Liver (tissue), 3 donors: Measurements from ENCODE around the gene SEMA5A.

ENCODE experiments used
- CTCF ChIP-seq: fragments of 150-350 bp; IDR thresholded peaks from 2 replicates; pipeline ENCODE4 v1.5.1; 2017; ENCODE audit warnings: improper control_type of control experiment, low read depth, low read length; ENCODE audit not compliant: missing input control
- FOXA1 ChIP-seq: IDR thresholded peaks from 2 replicates; pipeline ENCODE4 v1.6.1; 2016; ENCODE audit warnings: antibody characterized with exemption
- MAX ChIP-seq: IDR thresholded peaks from 2 replicates; pipeline ENCODE4 v1.6.1; 2016; ENCODE audit warnings: antibody characterized with exemption
- NR2F2 ChIP-seq: IDR thresholded peaks from 2 replicates; pipeline ENCODE4 v1.6.1; 2016; ENCODE audit warnings: antibody characterized with exemption
- TAF1 ChIP-seq: conservative IDR thresholded peaks from 2 replicates; pipeline ENCODE4 v1.6.1; 2016; ENCODE audit warnings: antibody characterized with exemption, mild to moderate bottlenecking
- donor health status: healthy.
- donor health status: healthy.

- no peak for TF ChIP-seq NR2F2
- TF ChIP-seq CTCF, result no peak
- TF ChIP-seq FOXA1, result no peak
- no peak for TF ChIP-seq TAF1
- no peak for TF ChIP-seq MAX
These were observed 385.1 kb downstream of the SEMA5A start for GRCh38 chr5:9160747-9161146.
